HG02623 (cell line): ENCODE measurements around the gene GNAQ.
"Not testable (repeated sequence)": the region's sequence is repeated elsewhere in the genome, so short reads cannot be mapped to it uniquely, and the experiment has no call there.

Experiments
- ATAC-seq: cut with Tn5 transposase; IDR thresholded peaks from one replicate; pipeline ENCODE4 v1.9.1; 2021; ENCODE audit warnings: moderate library complexity; ENCODE audit not compliant: unreplicated experiment

GNAQ gene

DNA sequence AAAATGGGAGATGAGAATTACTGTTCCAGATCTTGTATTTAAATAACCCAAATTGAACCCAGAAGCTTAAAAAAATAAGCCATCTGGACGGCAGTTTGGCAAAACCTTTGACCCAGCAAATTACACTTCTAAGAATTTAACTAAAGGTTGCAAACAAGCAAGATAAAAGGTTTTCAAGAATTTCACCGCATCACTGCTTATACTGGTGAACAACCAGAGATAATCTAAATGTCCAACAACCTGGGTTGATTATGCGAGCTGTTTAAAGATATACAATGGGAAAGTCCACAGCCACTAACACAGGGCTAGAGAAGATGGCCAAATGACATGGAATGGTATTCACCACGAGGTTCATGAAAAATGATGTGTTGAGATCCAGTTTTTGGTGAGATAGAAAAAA is 149.3 kb downstream of the GNAQ start:
- no peak for ATAC-seq

DNA sequence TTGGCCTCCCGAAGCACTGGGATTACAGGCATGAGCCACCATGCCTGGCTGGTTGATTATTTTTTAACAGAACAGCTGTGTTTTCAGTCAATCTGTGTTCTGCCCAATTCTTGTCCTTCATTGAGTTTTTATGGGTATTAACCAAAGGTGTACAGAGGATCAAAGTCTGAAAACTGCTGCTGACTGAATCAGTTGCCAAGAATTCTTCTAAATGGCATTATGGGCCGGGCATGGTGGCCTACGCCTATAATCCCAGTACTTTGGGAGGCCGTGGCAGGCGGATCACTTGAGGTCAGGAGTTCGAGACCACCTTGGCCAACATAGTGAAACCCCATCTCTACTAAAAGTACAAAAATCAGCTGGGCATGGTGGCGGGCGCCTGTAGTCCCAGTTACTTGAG is 150.0 kb downstream of the GNAQ start:
- not testable (repeated sequence) for ATAC-seq

DNA sequence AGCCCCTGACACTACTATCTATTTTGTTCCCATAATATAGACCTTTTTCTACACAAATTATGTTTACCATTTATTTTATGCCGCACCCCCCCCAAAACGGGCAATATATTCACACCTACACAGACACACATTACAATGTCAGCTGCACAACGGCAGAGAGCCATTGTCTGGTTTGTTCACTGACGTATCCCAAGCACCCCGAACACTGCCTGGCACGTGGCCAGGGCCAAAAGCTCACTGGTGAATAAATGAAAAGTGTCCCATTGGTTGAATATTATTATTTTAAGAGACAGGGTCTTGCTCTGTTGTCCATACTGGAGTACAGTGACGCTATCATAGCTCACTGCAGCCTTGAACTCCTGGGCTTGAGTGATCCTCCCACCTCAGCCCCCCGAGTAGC is 150.5 kb downstream of the GNAQ start:
- ATAC-seq = no peak

DNA sequence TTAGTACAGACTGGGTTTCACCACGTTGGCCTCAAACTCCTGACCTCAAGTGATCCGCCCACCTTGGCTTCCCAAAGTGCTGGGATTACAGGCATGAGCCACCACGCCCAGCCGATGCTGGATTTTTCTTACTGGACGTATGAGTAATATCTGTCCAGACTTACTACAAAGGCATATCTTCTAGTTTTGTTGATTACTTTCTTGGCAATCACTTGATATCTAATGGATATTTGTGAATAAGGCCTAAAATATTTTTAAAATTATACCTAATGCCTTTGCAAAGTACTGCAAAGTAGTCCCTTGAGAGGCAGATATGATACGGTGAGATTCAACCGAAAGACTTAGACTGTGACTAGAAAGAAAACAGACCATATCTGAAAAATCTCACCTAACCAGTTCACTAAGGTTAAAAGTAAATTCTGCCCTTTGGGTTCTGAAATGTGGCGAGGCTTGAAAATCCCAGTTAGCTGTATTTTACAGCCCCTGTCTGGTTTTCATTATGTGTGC is 152.1 kb downstream of the GNAQ start:
- ATAC-seq = no peak

DNA sequence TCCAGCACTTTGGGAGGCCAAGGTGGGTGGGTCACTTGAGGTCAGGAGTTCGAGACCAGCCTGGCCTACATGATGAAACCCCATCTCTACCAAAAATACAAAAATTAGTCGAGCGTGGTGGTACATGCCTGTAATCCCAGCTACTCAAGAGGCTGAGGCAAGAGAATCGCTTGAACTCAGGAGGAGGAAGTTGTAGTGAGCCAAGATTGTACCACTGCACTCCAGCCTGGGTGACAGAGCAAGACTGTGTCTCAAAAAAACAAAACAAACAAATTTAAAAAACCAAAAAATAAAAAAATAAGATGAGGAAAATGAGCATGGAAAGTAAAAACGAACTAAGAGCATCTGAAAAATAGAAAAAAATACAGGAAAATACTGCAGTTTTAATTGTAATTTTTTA is 152.8 kb downstream of the GNAQ start:
- not testable (repeated sequence) for ATAC-seq

DNA sequence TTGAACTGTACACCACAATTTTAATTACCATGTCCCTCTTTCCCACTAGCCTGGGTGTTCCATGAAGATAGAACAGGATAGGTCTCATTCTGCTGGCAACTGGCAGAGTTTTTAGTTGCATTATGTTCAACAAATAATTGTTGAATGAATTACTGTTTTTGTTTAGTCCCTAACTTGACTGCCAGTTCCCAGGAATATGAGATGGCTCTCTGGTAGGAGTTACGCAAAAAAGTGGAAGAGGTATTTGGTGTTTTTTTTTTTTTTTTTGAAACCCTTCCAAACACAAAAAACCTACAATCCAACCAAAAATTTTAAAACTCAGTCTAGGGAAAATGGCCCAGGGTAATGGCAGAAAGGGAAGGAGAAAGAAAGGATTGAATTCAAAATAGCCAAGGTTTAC is 153.6 kb downstream of the GNAQ start:
- ATAC-seq = no peak

DNA sequence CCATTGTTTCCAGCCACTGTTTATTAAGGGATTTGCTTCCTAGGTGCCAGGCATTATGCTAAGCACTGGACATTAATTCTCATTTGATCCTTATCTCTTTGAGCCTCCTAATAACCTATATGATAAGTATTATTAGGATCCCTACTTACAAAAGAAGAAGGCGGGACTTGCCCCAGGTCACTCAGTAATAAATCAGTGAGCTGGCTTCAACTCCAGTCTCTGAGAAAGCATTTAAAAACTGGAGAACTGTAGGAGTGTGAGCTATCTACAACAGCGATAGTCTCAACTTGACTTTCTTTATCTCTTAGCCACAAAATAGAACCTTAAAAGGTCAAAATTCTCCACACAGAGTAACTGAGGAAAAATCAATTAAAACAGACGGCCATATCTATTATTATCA is 155.0 kb downstream of the GNAQ start:
- no peak for ATAC-seq

DNA sequence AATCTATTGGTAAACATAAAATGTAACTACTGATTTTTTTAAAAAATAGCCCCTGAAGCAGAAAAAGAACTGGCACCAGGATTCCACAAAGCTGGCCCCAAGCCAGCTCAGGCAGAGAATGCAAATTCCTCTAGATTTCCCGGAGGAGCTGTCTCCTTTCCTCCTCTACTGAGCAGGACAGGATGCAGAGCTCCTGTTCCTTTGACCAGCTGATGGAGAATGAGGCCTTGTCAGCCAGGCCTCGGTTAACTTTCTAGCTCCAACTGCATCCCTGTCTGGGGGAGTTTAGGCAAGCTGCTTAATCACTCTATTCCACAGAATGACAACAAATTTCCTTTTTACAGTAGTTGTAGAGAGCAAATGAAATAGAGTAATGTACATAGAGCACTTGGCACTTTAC is 155.5 kb downstream of the GNAQ start:
- ATAC-seq = no peak

DNA sequence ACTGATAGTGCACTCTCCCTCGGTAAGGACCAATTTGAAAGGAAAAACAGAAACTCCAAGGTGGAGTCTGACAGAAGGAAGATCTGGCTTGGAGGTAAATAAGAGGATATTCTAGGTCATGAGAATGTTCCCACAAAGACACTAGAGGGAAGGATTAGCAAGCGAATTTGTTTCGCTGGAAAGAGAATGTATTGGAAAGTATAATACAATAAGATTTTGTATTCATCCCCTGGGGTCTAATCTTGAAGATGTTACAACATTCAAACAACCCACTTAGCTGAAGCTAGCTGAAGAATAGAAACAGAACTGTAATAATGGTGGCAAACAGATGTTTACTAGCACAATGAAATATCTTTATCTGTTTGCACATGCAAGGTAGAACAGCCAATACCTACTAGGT is 158.7 kb downstream of the GNAQ start:
- no peak for ATAC-seq

DNA sequence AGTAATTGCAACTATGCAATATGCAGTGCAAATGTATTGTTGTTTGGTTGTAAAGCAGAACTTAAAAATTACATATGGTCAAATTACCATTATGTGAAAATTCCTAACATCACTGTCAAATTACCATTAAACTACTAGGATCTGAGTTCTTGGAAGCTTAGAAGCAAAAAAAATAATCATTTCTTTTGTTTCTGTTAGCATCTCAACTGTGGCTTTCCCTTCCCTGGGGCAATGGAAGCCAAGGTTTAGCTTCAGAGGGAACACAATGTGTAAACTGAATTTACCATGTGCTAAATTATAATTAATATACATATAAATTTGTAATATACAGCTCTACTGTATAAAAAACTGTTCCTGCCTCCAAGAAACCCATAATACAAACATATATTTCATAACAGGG is 159.4 kb downstream of the GNAQ start:
- no peak for ATAC-seq

DNA sequence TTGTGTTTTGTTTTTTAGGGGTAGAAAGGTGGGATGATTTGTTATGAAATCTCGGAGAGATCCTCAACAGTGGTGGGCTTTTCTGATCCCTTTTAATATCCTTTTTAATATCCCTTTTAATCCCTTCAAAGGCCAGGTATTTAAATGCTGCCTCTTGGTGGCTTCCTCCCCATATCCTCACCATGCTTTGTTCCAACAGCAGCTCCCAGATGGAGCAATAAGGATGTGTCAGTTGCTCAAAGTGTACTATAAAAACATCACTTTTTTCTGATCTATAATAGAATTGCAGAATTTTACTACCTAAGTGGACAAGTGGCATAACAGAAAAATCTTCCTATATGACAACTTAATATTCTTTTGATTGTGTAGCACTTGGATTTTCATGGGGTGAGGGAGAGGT is 160.1 kb downstream of the GNAQ start:
- no peak for ATAC-seq

DNA sequence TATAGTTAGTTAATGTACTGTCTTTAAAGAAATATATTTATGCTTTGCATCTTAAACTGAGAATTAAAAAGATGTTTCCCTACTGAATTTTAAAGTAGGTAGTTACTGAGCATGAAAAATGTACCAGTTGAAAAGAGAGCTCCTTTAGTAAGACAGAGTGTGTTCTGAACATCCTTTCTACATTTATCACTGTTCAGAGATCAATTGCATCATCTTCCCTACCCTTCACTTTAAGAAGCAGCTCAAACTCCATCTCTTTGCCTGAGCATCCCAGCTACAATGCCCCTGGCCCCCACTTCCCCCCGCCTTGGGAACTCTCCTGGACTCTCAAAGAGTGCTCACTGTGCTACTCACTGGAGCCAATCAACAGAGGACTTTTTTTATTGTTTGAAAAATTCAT is 164.7 kb downstream of the GNAQ start:
- no peak for ATAC-seq

DNA sequence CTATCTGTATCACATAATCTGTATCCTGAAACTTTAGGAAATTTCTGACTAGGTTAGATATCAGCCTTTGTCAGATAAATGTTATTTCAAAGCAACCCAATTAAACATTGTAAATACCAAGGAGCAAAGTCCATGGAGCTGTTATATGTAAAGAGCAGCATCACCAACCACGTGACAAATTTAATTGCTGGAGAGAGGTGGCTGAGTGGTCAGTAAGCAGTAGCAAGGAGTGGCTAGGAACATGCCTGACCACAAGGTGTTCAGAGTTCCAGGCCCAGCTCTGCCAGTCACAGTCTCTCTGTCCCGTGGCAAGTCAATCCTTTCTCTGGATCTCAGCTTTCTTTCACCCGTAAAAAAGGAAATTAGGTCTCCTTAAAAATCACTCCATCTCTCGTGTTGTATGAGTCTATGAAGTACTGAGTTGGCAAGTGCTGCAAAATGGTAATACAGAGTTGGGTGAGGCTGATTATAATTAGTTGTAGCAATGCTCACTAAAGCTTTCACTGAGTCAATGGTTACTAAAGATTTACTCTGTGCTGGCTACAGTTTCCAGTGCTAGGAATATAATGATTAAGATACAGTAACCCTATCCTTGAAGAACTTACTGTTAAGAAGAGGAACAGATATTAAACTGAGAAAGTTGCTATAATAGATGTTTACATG is 166.1 kb downstream of the GNAQ start:
- no peak for ATAC-seq

DNA sequence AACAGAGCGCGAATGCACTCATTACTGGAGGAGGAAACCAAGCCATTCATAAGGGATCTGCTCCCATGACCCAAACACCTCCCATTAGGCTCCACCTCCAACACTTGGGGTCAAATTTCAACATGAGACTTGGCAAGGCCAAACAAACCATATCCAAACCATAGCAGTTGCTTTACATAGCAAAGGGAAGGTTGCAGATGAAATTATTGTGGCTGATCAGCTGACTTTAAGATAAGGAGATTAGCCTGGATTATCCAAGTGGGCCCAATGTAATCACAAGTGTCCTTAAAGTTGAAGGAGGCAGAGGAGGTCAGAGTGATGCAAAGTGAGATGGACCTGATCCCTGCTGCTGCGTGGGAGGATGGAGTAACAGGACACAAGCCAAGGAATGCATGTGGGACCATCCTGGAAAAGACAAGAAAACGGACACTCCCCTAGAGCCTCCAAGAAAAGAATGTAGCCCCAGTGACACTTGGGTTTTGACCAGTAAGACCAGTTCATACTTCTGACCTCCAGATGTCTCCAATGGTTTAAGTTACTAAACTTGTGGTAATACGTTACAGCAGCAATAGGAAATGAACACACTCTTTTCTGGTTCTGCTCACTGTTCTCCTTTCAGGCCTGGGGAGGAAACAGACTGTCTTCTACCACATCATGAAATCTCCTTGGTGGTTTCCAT is 167.3 kb downstream of the GNAQ start:
- no peak for ATAC-seq

DNA sequence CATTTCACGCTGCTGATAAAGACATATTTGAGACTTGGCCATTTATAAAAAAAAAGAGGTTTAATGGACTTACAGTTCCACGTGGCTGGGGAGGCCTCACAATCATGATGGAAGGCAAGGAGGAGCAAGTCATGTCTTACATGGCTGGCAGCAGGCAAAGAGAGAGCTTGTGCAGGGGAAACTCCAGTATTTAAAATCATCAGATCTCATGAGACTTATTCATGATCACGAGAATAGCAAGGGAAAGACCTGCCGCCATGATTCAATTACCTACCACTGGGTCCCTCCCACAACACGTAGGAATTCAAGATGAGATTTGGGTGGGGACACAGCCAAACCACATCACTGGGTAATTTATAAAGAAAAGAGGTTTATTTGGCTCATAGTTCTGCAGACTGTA is 168.0 kb downstream of the GNAQ start:
- ATAC-seq = not testable (repeated sequence)

DNA sequence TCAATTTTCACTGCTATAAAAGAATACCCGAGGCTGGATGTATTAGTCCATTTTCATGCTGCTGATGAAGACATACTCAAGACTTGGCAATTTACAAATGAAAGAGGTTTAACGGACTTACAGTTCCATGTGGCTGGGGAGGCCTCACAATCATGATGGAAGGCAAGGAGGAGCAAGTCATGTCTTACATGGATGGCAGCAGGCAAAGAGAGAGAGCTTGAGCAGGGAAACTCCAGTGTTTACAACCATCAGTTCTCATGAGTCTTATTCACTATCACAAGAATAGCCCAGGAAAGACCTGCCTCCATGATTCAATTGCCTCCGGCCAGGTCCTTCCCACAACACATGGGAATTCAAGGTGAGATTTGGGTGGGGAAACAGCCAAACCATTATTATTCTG is 170.7 kb downstream of the GNAQ start:
- ATAC-seq = not testable (repeated sequence)

DNA sequence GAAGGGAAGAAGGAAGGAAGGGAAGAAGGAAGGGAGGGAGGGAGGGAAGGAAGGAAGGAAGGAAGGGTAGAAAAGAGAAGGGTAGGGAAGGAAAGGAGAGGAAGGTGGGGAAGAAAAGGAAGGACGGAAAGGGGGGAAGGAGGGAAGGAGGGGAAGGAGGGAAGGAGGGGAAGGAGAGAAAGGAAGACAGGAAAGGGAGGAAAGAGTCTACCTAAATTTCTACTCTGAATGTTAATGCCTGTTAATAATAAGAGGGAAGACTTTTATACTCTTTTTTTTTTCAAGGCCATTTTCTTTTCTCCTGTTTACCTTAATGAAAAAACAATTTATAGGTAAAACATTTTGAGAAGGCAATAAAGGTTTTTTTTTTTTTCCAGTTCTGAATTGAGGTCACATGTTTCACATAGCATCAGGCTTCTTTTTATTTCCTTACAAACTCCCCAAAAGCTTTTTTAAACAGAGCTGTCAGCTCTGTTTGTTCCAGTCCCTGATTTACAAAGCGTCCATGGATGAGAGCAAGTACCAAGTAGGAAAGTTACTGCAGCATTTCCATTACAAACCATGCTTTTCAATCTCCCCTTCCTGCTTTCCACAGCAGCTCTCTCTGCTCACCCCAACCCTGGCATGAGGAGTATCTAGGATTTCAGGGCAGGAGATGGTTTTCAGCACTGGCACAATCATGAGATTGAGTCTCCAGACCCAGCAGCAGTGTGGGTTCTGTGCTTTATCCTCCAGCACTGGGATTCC is 173.9 kb downstream of the GNAQ start:
- ATAC-seq = no peak

DNA sequence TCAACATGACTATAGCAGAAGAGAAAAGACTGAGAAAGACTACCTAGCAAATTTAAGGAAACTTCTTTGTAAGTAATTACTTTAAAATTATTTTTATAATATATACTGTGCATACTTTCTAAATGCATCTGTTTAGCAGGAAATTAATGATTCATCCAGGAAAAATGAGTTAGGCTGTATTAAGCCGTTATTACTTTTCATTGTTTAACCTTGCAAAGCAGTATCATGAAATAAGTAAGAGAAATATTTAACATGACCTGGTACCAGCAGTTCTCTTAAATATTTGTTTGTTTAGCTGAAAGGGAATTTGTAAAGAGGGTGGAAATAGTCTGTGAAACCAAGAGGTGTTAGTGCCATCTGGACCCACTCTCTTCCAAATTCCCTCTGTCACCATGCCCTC is 175.0 kb downstream of the GNAQ start:
- ATAC-seq = no peak

DNA sequence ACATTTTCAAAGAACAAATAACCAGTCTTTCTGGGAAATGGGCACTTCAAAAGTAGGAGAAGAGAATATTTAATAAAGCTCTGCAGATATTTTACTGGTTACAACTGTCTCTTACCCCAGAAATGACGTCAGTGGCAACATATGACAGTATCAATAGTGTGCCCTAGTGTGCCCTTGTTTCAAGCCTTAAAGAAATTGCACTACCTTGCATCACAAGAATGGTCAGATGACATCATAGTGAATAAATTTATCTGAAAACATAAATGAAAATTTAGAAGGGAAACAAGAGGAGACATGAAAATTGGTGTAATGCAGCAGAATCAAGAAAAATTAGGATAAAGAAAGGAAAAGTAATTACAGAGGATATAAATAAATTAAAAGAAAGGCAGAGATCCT is 176.7 kb downstream of the GNAQ start:
- no peak for ATAC-seq

DNA sequence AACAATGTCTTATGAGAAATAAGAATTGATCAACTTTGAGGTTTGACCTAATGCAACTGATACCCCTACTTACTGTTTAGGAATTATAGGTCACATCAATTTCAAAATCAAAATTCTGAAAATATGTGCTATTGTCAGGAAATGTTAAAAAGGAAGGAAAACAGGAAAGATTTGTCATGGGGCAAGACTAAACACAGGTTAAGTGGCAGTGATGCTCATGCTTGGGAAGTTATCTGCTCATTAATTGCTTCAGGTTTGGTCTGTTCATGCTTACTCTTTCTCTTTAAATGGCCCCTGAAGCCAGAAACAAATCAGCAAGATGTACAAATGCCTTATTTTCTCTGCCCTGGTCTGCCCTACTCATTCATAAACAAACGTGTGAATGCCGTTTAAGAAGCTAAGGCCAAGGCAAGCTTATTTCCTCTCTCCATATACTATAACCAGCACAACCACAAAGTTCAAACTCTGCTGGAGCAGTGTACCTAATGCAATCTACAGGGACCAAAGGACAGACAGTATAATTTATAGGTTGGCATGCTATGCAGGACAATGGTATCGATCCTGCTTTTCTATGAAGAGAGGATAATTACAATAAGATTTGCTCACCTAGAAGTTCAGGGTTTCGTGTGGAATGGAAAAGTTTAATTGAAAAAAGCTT is 177.2 kb downstream of the GNAQ start:
- ATAC-seq = no peak

DNA sequence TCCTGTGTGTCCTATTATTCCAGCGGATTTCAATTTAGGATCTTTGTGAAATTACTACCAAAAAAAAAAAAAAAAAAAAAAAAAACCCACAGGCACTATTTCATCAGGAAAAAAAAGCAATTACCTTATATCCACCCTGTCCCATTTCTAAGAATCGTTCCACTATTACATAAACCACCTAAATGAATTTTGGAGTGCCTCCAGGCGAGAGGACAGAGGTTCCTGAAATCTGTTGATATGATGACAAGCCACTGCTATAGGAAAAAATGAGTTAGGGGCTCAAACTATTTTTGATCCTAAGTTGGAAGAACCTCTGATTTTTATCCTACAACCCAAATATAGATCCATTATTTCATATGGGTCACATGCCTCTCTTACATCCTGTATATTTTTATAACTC is 177.9 kb downstream of the GNAQ start:
- ATAC-seq = no peak
